RWPE2 (cell line): ENCODE data around the gene GNAO1.

Experiments used
- ATAC-seq: fragments of 200-7000 bp; cut with Tn5 transposase; 3 replicates; pipeline ENCODE4 v1.9.1; 2021; ENCODE audit warnings: low read depth
- DNase-seq: peaks from one replicate; pipeline ENCODE4 v3.0.0-alpha.2; 2020; ENCODE audit warnings: low spot score
- H3K27ac ChIP-seq: fragments of 450-650 bp; 2 replicates; pipeline ENCODE4 v1.5.1; 2017; ENCODE audit warnings: mild to moderate bottlenecking; ENCODE audit not compliant: poor library complexity, severe bottlenecking
- H3K27me3 ChIP-seq: fragments of 250-450 bp; sonication (Bioruptor Pico); 2 replicates; pipeline ENCODE4 v1.5.1; 2021; ENCODE audit warnings: mild to moderate bottlenecking, moderate library complexity; ENCODE audit not compliant: insufficient read depth, poor library complexity, severe bottlenecking
- H3K36me3 ChIP-seq: fragments of 250-450 bp; sonication (Bioruptor Pico); 2 replicates; pipeline ENCODE4 v1.5.1; 2020; ENCODE audit warnings: low read depth, mild to moderate bottlenecking, moderate library complexity
- H3K4me1 ChIP-seq: fragments of 250-450 bp; sonication (Bioruptor Pico); 2 replicates; pipeline ENCODE4 v1.5.1; 2021; ENCODE audit warnings: mild to moderate bottlenecking, moderate library complexity; ENCODE audit not compliant: insufficient read depth, poor library complexity, severe bottlenecking
- H3K4me3 ChIP-seq: fragments of 250-450 bp; sonication (Bioruptor Pico); 2 replicates; pipeline ENCODE4 v1.5.1; 2021; ENCODE audit warnings: mild to moderate bottlenecking, moderate library complexity; ENCODE audit not compliant: severe bottlenecking
- H3K9me3 ChIP-seq: fragments of 250-450 bp; sonication (Bioruptor Pico); 2 replicates; pipeline ENCODE4 v1.5.1; 2021; ENCODE audit warnings: mild to moderate bottlenecking, moderate library complexity; ENCODE audit not compliant: severe bottlenecking
- CTCF ChIP-seq: fragments of 450-650 bp; IDR thresholded peaks from one replicate; pipeline ENCODE4 v1.5.1; 2017; ENCODE audit warnings: mild to moderate bottlenecking, moderate library complexity; ENCODE audit not compliant: poor library complexity, severe bottlenecking

Gene GNAO1

GRCh38 chr16:56191156-56191815 lies at the start of gene GNAO1:
Gene GNAO1 (plus strand): TSS chr16:56191489. CDS start chr16:56192236, 747 bp downstream.
- H3K4me3 ChIP-seq: peak within 1 kb of the TSS; percentile 34
- no peaks in the 10 kb centered on the region for H3K4me1 ChIP-seq
- no peak for DNase-seq
- no peak for TF ChIP-seq CTCF
- H3K27ac ChIP-seq: no peak within 1 kb of the TSS
- H3K9me3 ChIP-seq: no peaks in the 10 kb centered on the region
- peak; percentile 52 for ATAC-seq
- H3K27me3 ChIP-seq: peaks cover 93% of the 10 kb centered on the region
- no peaks in the 10 kb centered on the region for H3K36me3 ChIP-seq

- no peaks in the 10 kb centered on the region for H3K36me3 ChIP-seq
- no peak for TF ChIP-seq CTCF
- no peak overlapping the region for H3K4me3 ChIP-seq
- peaks cover 52% of the 10 kb centered on the region for H3K27me3 ChIP-seq
- no peaks in the 10 kb centered on the region for H3K9me3 ChIP-seq
- H3K4me1 ChIP-seq: no peaks in the 10 kb centered on the region
- no peak overlapping the region for H3K27ac ChIP-seq
- DNase-seq (no peak), ATAC-seq (no peak)
Observed at GRCh38 chr16:56143666-56144065, 47.6 kb upstream of the GNAO1 start.

- Histone ChIP-seq H3K4me3 (no peak overlapping the region), H3K27ac (no peak overlapping the region), H3K9me3 (no peaks in the 10 kb centered on the region), H3K36me3 (no peaks in the 10 kb centered on the region), H3K27me3 (peaks cover 53% of the 10 kb centered on the region), H3K4me1 (no peaks in the 10 kb centered on the region)
- DNase-seq (no peak), ATAC-seq (no peak)
- TF ChIP-seq CTCF: no peak
Observed at GRCh38 chr16:56145369-56145768, 45.9 kb upstream of the GNAO1 start.

- H3K4me3 ChIP-seq: no peak overlapping the region
- H3K27ac ChIP-seq: no peak overlapping the region
- no peaks in the 10 kb centered on the region for H3K36me3 ChIP-seq
- H3K27me3 ChIP-seq: peaks cover 17% of the 10 kb centered on the region
- H3K9me3 ChIP-seq: no peaks in the 10 kb centered on the region
- no peak for TF ChIP-seq CTCF
- no peak for DNase-seq
- no peak for ATAC-seq
- H3K4me1 ChIP-seq: no peaks in the 10 kb centered on the region
Observed at GRCh38 chr16:56151621-56152020, 39.7 kb upstream of the GNAO1 start.

- ATAC-seq: no peak
- no peak for TF ChIP-seq CTCF
- H3K36me3 ChIP-seq: no peaks in the 10 kb centered on the region
Observed at GRCh38 chr16:56161658-56162057, 29.6 kb upstream of the GNAO1 start.

More at GRCh38 chr16:56161658-56162057, 29.6 kb upstream of the GNAO1 start:
- no peak for DNase-seq
- H3K9me3 ChIP-seq: no peaks in the 10 kb centered on the region
- peaks cover 6% of the 10 kb centered on the region for H3K27me3 ChIP-seq
- no peak overlapping the region for H3K4me3 ChIP-seq
- no peaks in the 10 kb centered on the region for H3K4me1 ChIP-seq
- H3K27ac ChIP-seq: no peak overlapping the region
